K562 (cell line): ENCODE results near the gene SNIP1. TPM values are rescaled to one million over a fixed set of nuclear protein-coding genes. Genes with fewer than 3 reads are reported as not detected.
"Not testable (repeated sequence)": the region's sequence is repeated elsewhere in the genome, so short reads cannot be mapped to it uniquely, and the experiment has no call there.

Experiments used
- ATAC-seq: fragments of 200-7000 bp; cut with Tn5 transposase; 3 replicates; pipeline ENCODE4 v1.9.1; 2020; ENCODE audit warnings: moderate library complexity
- BruUV-seq: library from RNA; stranded (reverse); fragments of 400-500 nt; replicated peaks from 2 replicates; lab custom pipeline; 2021; lab: Mats Ljungman, UMichigan
- CTCF ChIA-PET: fragments of 300-600 bp; formaldehyde crosslinking; extraction: SDS; loops from one replicate; lab custom pipeline; 2021; ENCODE audit warnings: low intra/inter-chr PET ratio; lab: Yijun Ruan, JAX
- POLR2A ChIA-PET: fragments of 300-600, 350-650 bp; sonication (Branson Sonifier 250); formaldehyde crosslinking; extraction: SDS; loops from one replicate; lab custom pipeline; 2021; ENCODE audit warnings: antibody characterized with exemption, inconsistent platforms; lab: Yijun Ruan, JAX
- DNase-seq, 4 experiments: peaks; one replicate each; pipeline versions ENCODE4 v3.0.0 to v3.0.0-alpha.2; 2011 to 2018; ENCODE audit warnings: low spot score in 3 of 4, mixed read lengths in 3 of 4; ENCODE audit errors: extremely low read depth in 1 of 4
- FAIRE-seq: peaks from 2 replicates; lab custom pipeline; 2011; peaks lifted over from hg19 to GRCh38; lab: Jason Lieb, UNC
- H2AFZ ChIP-seq: 2 replicates; pipeline ENCODE4 v1.6.0; 2011; ENCODE audit warnings: low read depth, low read length, control low read depth, inconsistent platforms
- H3K27ac ChIP-seq: fragments of 200-600 bp; 3 replicates; pipeline ENCODE4 v1.8.0; 2011; ENCODE audit warnings: low read depth, mild to moderate bottlenecking, control low read depth, inconsistent platforms, low read length, moderate library complexity, mixed read lengths; ENCODE audit errors: extremely low read depth
- H3K27me3 ChIP-seq, 2 experiments: fragments of 300-600 bp in 1 of 2; 2 replicates in 1 of 2; 3 replicates in 1 of 2; pipeline versions ENCODE4 v1.6.0 to v1.8.0; 2011; ENCODE audit warnings: inconsistent platforms in 2 of 2, low read length in 2 of 2, mild to moderate bottlenecking in 1 of 2, mixed read lengths in 1 of 2, moderate library complexity in 1 of 2; ENCODE audit not compliant: control insufficient read depth in 2 of 2, insufficient read depth in 2 of 2
- H3K36me3 ChIP-seq: fragments of 300-600 bp; 3 replicates; pipeline ENCODE4 v1.8.0; 2011; ENCODE audit warnings: mild to moderate bottlenecking, low read length, inconsistent platforms; ENCODE audit not compliant: control insufficient read depth, insufficient read depth
- H3K4me1 ChIP-seq, 2 experiments: fragments of 200-600 bp in 1 of 2; replicated peaks in 1 of 2; 2 replicates in 1 of 2; 3 replicates in 1 of 2; pipeline versions ENCODE4 v1.5.1 to v1.8.0; 2011; ENCODE audit warnings: inconsistent platforms in 2 of 2, low read length in 2 of 2, mild to moderate bottlenecking in 1 of 2, mixed read lengths in 1 of 2, moderate library complexity in 1 of 2; ENCODE audit not compliant: control insufficient read depth in 2 of 2, insufficient read depth in 2 of 2
- H3K4me2 ChIP-seq: 2 replicates; pipeline ENCODE4 v1.6.1; 2011; ENCODE audit warnings: low read length, control low read depth, inconsistent platforms, mixed read lengths; ENCODE audit not compliant: insufficient read depth
- H3K4me3 ChIP-seq: fragments of 200-600 bp; sonication (generic), shearing (Covaris generic); 2 replicates; pipeline ENCODE4 v1.5.1; 2016; ENCODE audit warnings: control low read depth, inconsistent platforms
- H3K79me2 ChIP-seq: fragments of 200-600 bp; 3 replicates; pipeline ENCODE4 v1.8.0; 2011; ENCODE audit warnings: low read length, inconsistent platforms; ENCODE audit not compliant: control insufficient read depth, insufficient read depth
- H3K9ac ChIP-seq, 2 experiments: 2 replicates each; pipeline versions ENCODE4 v1.6.0 to v1.6.1; 2011; ENCODE audit warnings: low read depth in 2 of 2, low read length in 2 of 2, control low read depth in 1 of 2, inconsistent platforms in 1 of 2, mild to moderate bottlenecking in 1 of 2, mixed read lengths in 1 of 2; ENCODE audit not compliant: insufficient read depth in 1 of 2
- H3K9me1 ChIP-seq: one replicate; pipeline ENCODE4 v1.6.0; 2011; ENCODE audit warnings: inconsistent platforms, mild to moderate bottlenecking, low read length, moderate library complexity; ENCODE audit not compliant: control insufficient read depth, insufficient read depth
- H3K9me3 ChIP-seq: replicated peaks from 2 replicates; pipeline ENCODE4 v1.5.1; 2011; ENCODE audit warnings: low read depth, low read length, inconsistent platforms; ENCODE audit not compliant: control insufficient read depth, insufficient read depth
- H4K20me1 ChIP-seq: replicated peaks from 2 replicates; pipeline ENCODE4 v1.6.1; 2011; ENCODE audit warnings: low read length, inconsistent platforms, mixed read lengths; ENCODE audit not compliant: control insufficient read depth, insufficient read depth
- BHLHE40 ChIP-seq: IDR thresholded peaks from 2 replicates; pipeline ENCODE4 v1.6.1; 2011; ENCODE audit warnings: low read length, improper control_type of control experiment
- CEBPB ChIP-seq: fragments of 450-650 bp; IDR thresholded peaks from 2 replicates; pipeline ENCODE4 v1.6.1; 2016; ENCODE audit warnings: missing genetic modification characterization, missing compliant biosample characterization
- CEBPG ChIP-seq, 3 experiments: fragments of 200-800 bp in 1 of 3; sonication (Bioruptor generic) in 1 of 3; sonication (generic) in 1 of 3; formaldehyde crosslinking in 1 of 3; IDR thresholded peaks in 2 of 3; conservative IDR thresholded peaks in 1 of 3; 2 replicates each; pipeline versions ENCODE4 v1.6.1 to v1.8.0; 2016 to 2022; ENCODE audit warnings: missing compliant biosample characterization in 2 of 3, missing genetic modification characterization in 2 of 3, mild to moderate bottlenecking in 1 of 3, missing genetic modification reagents in 1 of 3
- MCM2 ChIP-seq: fragments of 450-650 bp; IDR thresholded peaks from 2 replicates; pipeline ENCODE4 v1.6.1; 2017; ENCODE audit warnings: low read depth, mild to moderate bottlenecking
- POLR2A ChIP-seq: fragments of 450-650 bp; conservative IDR thresholded peaks from 2 replicates; pipeline ENCODE4 v1.6.1; 2016
- ZNF124 ChIP-seq: sonication (generic); formaldehyde crosslinking; IDR thresholded peaks from 2 replicates; pipeline ENCODE4 v1.8.1; 2022; ENCODE audit warnings: missing genetic modification reagents
- WGBS: fragments of 100-300 bp; shearing (Covaris generic); methylation state at CpG from one replicate; pipeline ENCODE4 v1.1.6; 2016; ENCODE audit warnings: low coverage, mixed read lengths; ENCODE audit not compliant: insufficient coverage; ENCODE audit errors: missing lambda C conversion rate; 5-methylcytosine and 5-hydroxymethylcytosine counted together
- in situ Hi-C: fragments of 300-500 bp; cut with MboI; formaldehyde crosslinking; loops from 4 replicates; pipeline ENCODE4 v1.15.0; 2018; ENCODE audit warnings: inconsistent platforms, mixed read lengths
- intact Hi-C: fragments of 100-400 bp; cut with micrococcal nuclease; formaldehyde crosslinking; loops from 2 replicates; pipeline ENCODE4 v1.14.2; 2022
- polyA plus RNA-seq, 8 experiments: library from polyadenylated mRNA; depleted of rRNA in 4 of 8; stranded (reverse) in 5 of 8; unstranded in 3 of 8; fragments of >200 nt; fragmentation: Nextera tagmentation in 2 of 8; fragmentation: Illumina TruSeq in 1 of 8; extraction: Ambion mirVana in 2 of 8; extraction: Trizol in 1 of 8; gene quantifications; 2 replicates each; pipeline versions ENCODE4 v1.2.1 to v1.2.3, GENCODE V29; 2011 to 2014; ENCODE audit warnings: inconsistent platforms in 1 of 8, missing spikeins in 1 of 8
- total RNA-seq, 7 experiments: library from RNA; depleted of rRNA in 6 of 7; stranded (reverse); fragments of >200 nt in 6 of 7; fragmentation: Illumina TruSeq in 2 of 7; extraction: Trizol in 2 of 7; gene quantifications; 2 replicates each; pipeline versions ENCODE4 v1.2.1 to v1.2.3, GENCODE V29; 2011 to 2021; ENCODE audit warnings: low replicate concordance in 1 of 7

Gene SNIP1
- total and polyA plus RNA-seq, 9 of the 15 experiments (the other 6 are each of a cell fraction or from before 2014, with no cell fraction given), result 2.9 to 25.9 (median 14.6) TPM

DNA sequence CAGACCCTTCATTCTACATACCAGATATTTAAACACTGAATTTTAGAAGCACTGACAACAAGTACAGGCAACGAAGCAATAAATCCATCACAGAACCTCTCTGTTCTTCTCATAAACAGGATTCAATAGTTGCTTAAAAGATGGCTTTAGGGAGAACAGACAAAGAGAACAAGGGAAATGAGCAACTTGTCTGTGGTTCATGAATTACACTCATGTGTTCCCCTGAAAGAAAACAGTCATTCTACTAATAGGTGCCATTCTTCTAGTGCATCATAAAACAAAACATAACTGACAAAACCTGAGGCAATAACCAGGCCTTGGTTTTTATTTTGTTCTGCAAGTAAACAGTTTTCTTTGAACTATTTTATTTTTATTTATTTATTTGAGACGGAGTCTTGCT lies 34.8 kb upstream of the SNIP1 start:
- peak; percentile 6 for FAIRE-seq
- no peak for ATAC-seq

DNA sequence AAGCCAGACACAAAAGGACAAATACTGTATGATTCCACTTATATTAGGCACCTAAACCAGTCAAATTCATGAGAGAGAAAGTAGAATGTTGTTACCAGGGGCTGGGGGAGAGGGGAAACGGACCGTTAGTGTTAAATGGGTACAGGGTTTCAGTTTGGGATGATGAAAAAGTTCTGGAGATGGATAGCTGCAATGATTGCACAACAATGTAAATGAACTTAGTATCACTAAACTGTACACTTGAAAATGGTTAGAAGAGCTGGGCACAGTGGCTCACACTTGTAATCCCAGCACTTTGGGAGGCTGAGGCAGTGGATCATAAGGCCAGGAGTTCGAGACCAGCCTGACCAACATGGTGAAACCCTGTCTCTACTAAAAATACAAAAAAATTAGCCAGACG lies 30.5 kb upstream of the SNIP1 start:
- DNase-seq, FAIRE-seq, H3K4me3 ChIP-seq, intact Hi-C loops, H3K4me2 ChIP-seq, H3K27ac ChIP-seq, H2AFZ ChIP-seq, ATAC-seq, H3K79me2 ChIP-seq, CTCF ChIA-PET, H3K27me3 ChIP-seq, BruUV-seq, H3K9me1 ChIP-seq, H3K4me1 ChIP-seq, H4K20me1 ChIP-seq, in situ Hi-C loops, H3K9ac ChIP-seq, H3K9me3 ChIP-seq: not testable (repeated sequence)
- POLR2A ChIA-PET, result interaction anchor here (0.6 to 2.0 kb wide), 7 partner anchors 9 to 147 kb away, joined by 3 to 10 read pairs (median 3); partner anchors contain the start of gene GNL2
- WGBS, result 94% methylated on average over 4 of the region's 4 CpGs
- TF ChIP-seq CEBPB (tag) (peak; percentile 77), CEBPG (CRISPR knock-in tag; IDR thresholded peaks at IDR 0.05) (0 out of 2 replicates have a peak, but pooled peaks have one; percentile 17), CEBPG (tag; conservative IDR thresholded peaks at IDR 0.05 in 1 of 2, IDR thresholded peaks at IDR 0.05 in 1 of 2) (peak in 1 of 2 experiments; percentile 69; a peak in 2 of 4 replicates)
- peaks cover 92% of the 10 kb centered on the region for H3K36me3 ChIP-seq

More for the DNA sequence above, 34.8 kb upstream of the SNIP1 start:
- no peak for TF ChIP-seq ZNF124 (CRISPR knock-in tag)
- no peak for TF ChIP-seq MCM2
- no peak for TF ChIP-seq BHLHE40
- 0 out of 2 replicates have a peak, but pooled peaks have one; percentile 19 for TF ChIP-seq POLR2A
- ChIA-PET POLR2A (interaction anchor here (0.9 to 3.3 kb wide), 3 partner anchors 9 to 134 kb away, joined by 3 to 10 read pairs (median 6); no protein-coding TSS in a partner anchor), CTCF (no interaction called here)
- BruUV-seq, result no TSS peak
- 100% methylated on average over 2 of the region's 2 CpGs for WGBS
- in situ Hi-C loops (no loop called here), intact Hi-C loops (no loop called here)
- peaks cover 0 to 3% of the 10 kb centered on the region in 2 experiments; a peak in 2 of 5 replicates for H3K4me1 ChIP-seq
- no peak overlapping the region for H3K9ac ChIP-seq
- no peaks in the 10 kb centered on the region for H3K9me3 ChIP-seq
- H3K9me1 ChIP-seq, result no peaks in the 10 kb centered on the region
- no peaks in the 10 kb centered on the region for H3K27me3 ChIP-seq
- H3K79me2 ChIP-seq, result peaks cover 32% of the 10 kb centered on the region
- no peak overlapping the region for H3K27ac ChIP-seq
- no peak for DNase-seq
- H3K36me3 ChIP-seq, result peaks cover 93% of the 10 kb centered on the region
- H3K4me2 ChIP-seq, result no peak overlapping the region
- H4K20me1 ChIP-seq, result no peaks in the 10 kb centered on the region
- no peak overlapping the region for H3K4me3 ChIP-seq
- H2AFZ ChIP-seq, result no peak overlapping the region
